HepG2 (cell line): Measurements from ENCODE around the gene EXOC7. TPM values are rescaled to one million over a fixed set of nuclear protein-coding genes. Genes with fewer than 3 reads are reported as not detected.

Source experiments
- CEBPG ChIP-seq: IDR thresholded peaks from 2 replicates; pipeline ENCODE4 v1.6.1; 2016
- DNMT3B ChIP-seq: conservative IDR thresholded peaks from 2 replicates; pipeline ENCODE4 v1.6.1; 2016; ENCODE audit warnings: missing biosample characterization, control low read depth
- MXD4 ChIP-seq: IDR thresholded peaks from 2 replicates; pipeline ENCODE4 v1.6.1; 2016; ENCODE audit warnings: mild to moderate bottlenecking, missing biosample characterization, missing genetic modification reagents
- SMAD3 ChIP-seq: sonication (generic); formaldehyde crosslinking; IDR thresholded peaks from 2 replicates; pipeline ENCODE4 v1.4.0; 2020; ENCODE audit warnings: missing genetic modification reagents
- SNAPC2 ChIP-seq: sonication (generic); formaldehyde crosslinking; IDR thresholded peaks from 2 replicates; pipeline ENCODE4 v1.8.1; 2022; ENCODE audit warnings: mild to moderate bottlenecking, missing genetic modification reagents
- SRSF9 ChIP-seq: fragments of 200-400 bp; formaldehyde crosslinking; IDR thresholded peaks from 2 replicates; pipeline ENCODE4 v1.6.1; 2018; ENCODE audit warnings: borderline replicate concordance, mild to moderate bottlenecking, low read depth, low read length; ENCODE audit not compliant: insufficient read depth, poor library complexity, severe bottlenecking
- TRIM24 ChIP-seq: sonication (generic); formaldehyde crosslinking; IDR thresholded peaks from 2 replicates; pipeline ENCODE4 v1.8.0; 2022; ENCODE audit warnings: mild to moderate bottlenecking, missing genetic modification reagents
- ZIK1 ChIP-seq: sonication (generic); formaldehyde crosslinking; IDR thresholded peaks from 2 replicates; pipeline ENCODE4 v1.5.0; 2020; ENCODE audit warnings: mild to moderate bottlenecking, low read depth, missing genetic modification reagents, borderline replicate concordance
- ZNF138 ChIP-seq: sonication (generic); formaldehyde crosslinking; IDR thresholded peaks from 2 replicates; pipeline ENCODE4 v1.5.0; 2020; ENCODE audit warnings: mild to moderate bottlenecking, low read depth, missing genetic modification reagents
- ZNF235 ChIP-seq: sonication (generic); formaldehyde crosslinking; IDR thresholded peaks from 2 replicates; pipeline ENCODE4 v1.8.1; 2023; ENCODE audit warnings: mild to moderate bottlenecking, missing genetic modification reagents, borderline replicate concordance
- ZNF333 ChIP-seq: sonication (generic); formaldehyde crosslinking; IDR thresholded peaks from 2 replicates; pipeline ENCODE4 v1.4.0; 2020; ENCODE audit warnings: mild to moderate bottlenecking, missing genetic modification reagents, borderline replicate concordance
- ZZZ3 ChIP-seq: sonication (generic); formaldehyde crosslinking; IDR thresholded peaks from 2 replicates; pipeline ENCODE4 v1.4.0; 2020; ENCODE audit warnings: missing genetic modification reagents, mild to moderate bottlenecking, borderline replicate concordance
- polyA plus RNA-seq, 8 experiments: library from polyadenylated mRNA; depleted of rRNA in 3 of 8; stranded (reverse) in 7 of 8; unstranded in 1 of 8; fragments of >200 nt; fragmentation: Illumina TruSeq in 4 of 8; extraction: Trizol in 4 of 8; gene quantifications; 2 replicates each; pipeline versions ENCODE4 v1.2.1 to v1.2.3, GENCODE V29; 2011 to 2016; ENCODE audit warnings: low read depth in 4 of 8, missing spikeins in 1 of 8, mixed read lengths in 1 of 8; ENCODE audit not compliant: insufficient read depth in 1 of 8
- total RNA-seq, 5 experiments: library from RNA; depleted of rRNA; stranded (reverse); fragments of >200 nt; fragmentation: Illumina TruSeq; extraction: Trizol; gene quantifications; 2 replicates each; pipeline ENCODE4 v1.2.3, GENCODE V29; 2016; ENCODE audit warnings: low read depth in 1 of 5
- TF ChIP-seq, protein P1 (sequence below): sonication (generic); formaldehyde crosslinking; IDR thresholded peaks from 2 replicates; pipeline ENCODE4 v1.4.0; 2020; ENCODE audit warnings: low read depth, mild to moderate bottlenecking, missing genetic modification reagents
- TF ChIP-seq, protein P2 (sequence below): sonication (generic); formaldehyde crosslinking; IDR thresholded peaks from 2 replicates; pipeline ENCODE4; 2020; ENCODE audit warnings: missing genetic modification reagents, mild to moderate bottlenecking, borderline replicate concordance
- TF ChIP-seq, protein P3 (sequence below): sonication (generic); formaldehyde crosslinking; IDR thresholded peaks from 2 replicates; pipeline ENCODE4 v1.4.0; 2020; ENCODE audit warnings: missing genetic modification reagents
- TF ChIP-seq, protein P4 (sequence below): sonication (generic); formaldehyde crosslinking; IDR thresholded peaks from 2 replicates; pipeline ENCODE4 v1.8.0; 2022; ENCODE audit warnings: missing genetic modification reagents, mild to moderate bottlenecking, inconsistent platforms, borderline replicate concordance
- TF ChIP-seq, protein P5 (sequence below): sonication (generic); formaldehyde crosslinking; IDR thresholded peaks from 2 replicates; pipeline ENCODE4 v1.8.0; 2022; ENCODE audit warnings: mild to moderate bottlenecking, missing genetic modification reagents

The EXOC7 gene
- total and polyA plus RNA-seq, 2 of the 13 experiments (the other 11 are each of a cell fraction or from before 2014, with no cell fraction given): 86.9 to 116 TPM

DNA sequence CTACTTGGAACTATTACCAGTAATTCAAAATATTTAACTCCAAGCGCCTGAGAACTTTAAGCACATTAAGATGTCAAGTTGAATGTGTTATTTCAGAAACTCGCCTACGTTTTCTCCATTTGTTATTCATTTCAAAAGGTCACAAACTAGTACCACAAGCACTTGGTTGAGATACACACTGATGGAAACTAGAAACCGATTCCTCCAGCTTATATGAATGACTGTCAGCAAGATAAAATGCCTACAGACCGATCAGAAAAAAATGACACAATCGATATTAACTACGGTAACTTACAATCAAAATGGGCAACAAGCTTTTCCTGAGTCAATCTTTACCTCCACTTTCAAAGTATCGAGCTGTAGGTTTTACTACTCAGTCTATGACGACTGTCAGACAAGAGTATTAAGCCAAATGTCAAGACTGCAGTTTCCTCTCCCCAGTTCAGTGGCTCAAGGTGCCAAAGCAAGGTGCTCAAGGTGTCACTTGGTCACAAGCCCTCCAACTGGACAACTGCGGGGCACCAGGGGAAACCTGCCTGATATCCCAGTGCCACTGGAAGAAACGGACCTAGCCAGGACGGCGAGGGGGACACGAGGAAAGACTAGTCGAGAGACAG lies 31.9 kb downstream of the EXOC7 start (continued):
- TF ChIP-seq, protein P1, sequence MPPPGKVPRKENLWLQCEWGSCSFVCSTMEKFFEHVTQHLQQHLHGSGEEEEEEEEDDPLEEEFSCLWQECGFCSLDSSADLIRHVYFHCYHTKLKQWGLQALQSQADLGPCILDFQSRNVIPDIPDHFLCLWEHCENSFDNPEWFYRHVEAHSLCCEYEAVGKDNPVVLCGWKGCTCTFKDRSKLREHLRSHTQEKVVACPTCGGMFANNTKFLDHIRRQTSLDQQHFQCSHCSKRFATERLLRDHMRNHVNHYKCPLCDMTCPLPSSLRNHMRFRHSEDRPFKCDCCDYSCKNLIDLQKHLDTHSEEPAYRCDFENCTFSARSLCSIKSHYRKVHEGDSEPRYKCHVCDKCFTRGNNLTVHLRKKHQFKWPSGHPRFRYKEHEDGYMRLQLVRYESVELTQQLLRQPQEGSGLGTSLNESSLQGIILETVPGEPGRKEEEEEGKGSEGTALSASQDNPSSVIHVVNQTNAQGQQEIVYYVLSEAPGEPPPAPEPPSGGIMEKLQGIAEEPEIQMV (CRISPR knock-in tag): no peak
- no peak for TF ChIP-seq SNAPC2
- TF ChIP-seq, protein P2, sequence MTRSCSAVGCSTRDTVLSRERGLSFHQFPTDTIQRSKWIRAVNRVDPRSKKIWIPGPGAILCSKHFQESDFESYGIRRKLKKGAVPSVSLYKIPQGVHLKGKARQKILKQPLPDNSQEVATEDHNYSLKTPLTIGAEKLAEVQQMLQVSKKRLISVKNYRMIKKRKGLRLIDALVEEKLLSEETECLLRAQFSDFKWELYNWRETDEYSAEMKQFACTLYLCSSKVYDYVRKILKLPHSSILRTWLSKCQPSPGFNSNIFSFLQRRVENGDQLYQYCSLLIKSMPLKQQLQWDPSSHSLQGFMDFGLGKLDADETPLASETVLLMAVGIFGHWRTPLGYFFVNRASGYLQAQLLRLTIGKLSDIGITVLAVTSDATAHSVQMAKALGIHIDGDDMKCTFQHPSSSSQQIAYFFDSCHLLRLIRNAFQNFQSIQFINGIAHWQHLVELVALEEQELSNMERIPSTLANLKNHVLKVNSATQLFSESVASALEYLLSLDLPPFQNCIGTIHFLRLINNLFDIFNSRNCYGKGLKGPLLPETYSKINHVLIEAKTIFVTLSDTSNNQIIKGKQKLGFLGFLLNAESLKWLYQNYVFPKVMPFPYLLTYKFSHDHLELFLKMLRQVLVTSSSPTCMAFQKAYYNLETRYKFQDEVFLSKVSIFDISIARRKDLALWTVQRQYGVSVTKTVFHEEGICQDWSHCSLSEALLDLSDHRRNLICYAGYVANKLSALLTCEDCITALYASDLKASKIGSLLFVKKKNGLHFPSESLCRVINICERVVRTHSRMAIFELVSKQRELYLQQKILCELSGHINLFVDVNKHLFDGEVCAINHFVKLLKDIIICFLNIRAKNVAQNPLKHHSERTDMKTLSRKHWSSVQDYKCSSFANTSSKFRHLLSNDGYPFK (CRISPR knock-in tag): no peak
- TF ChIP-seq, protein P3, sequence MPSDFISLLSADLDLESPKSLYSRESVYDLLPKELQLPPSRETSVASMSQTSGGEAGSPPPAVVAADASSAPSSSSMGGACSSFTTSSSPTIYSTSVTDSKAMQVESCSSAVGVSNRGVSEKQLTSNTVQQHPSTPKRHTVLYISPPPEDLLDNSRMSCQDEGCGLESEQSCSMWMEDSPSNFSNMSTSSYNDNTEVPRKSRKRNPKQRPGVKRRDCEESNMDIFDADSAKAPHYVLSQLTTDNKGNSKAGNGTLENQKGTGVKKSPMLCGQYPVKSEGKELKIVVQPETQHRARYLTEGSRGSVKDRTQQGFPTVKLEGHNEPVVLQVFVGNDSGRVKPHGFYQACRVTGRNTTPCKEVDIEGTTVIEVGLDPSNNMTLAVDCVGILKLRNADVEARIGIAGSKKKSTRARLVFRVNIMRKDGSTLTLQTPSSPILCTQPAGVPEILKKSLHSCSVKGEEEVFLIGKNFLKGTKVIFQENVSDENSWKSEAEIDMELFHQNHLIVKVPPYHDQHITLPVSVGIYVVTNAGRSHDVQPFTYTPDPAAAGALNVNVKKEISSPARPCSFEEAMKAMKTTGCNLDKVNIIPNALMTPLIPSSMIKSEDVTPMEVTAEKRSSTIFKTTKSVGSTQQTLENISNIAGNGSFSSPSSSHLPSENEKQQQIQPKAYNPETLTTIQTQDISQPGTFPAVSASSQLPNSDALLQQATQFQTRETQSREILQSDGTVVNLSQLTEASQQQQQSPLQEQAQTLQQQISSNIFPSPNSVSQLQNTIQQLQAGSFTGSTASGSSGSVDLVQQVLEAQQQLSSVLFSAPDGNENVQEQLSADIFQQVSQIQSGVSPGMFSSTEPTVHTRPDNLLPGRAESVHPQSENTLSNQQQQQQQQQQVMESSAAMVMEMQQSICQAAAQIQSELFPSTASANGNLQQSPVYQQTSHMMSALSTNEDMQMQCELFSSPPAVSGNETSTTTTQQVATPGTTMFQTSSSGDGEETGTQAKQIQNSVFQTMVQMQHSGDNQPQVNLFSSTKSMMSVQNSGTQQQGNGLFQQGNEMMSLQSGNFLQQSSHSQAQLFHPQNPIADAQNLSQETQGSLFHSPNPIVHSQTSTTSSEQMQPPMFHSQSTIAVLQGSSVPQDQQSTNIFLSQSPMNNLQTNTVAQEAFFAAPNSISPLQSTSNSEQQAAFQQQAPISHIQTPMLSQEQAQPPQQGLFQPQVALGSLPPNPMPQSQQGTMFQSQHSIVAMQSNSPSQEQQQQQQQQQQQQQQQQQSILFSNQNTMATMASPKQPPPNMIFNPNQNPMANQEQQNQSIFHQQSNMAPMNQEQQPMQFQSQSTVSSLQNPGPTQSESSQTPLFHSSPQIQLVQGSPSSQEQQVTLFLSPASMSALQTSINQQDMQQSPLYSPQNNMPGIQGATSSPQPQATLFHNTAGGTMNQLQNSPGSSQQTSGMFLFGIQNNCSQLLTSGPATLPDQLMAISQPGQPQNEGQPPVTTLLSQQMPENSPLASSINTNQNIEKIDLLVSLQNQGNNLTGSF (CRISPR knock-in tag): no peak
- TF ChIP-seq, protein P4, sequence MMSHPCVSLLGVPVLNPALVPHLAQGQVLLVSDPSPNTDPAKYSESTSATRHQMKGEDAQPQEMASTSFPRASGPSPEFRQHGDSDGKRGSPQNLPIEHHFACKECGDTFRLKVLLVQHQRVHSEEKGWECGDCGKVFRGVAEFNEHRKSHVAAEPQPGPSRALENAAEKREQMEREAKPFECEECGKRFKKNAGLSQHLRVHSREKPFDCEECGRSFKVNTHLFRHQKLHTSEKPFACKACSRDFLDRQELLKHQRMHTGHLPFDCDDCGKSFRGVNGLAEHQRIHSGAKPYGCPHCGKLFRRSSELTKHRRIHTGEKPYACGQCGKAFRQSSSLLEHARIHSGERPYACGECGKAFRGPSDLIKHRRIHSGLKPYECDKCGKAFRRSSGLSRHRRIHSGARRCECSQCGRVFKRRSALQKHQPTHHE: no peak
- TF ChIP-seq ZNF138 (CRISPR knock-in tag): peak; percentile 50; the same call in 1 of the 2 replicates
- TF ChIP-seq ZNF235 (CRISPR knock-in tag): no peak
- no peak for TF ChIP-seq ZZZ3 (CRISPR knock-in tag)
- TF ChIP-seq TRIM24 (CRISPR knock-in tag): no peak
- TF ChIP-seq SRSF9: no peak
- no peak for TF ChIP-seq DNMT3B (CRISPR knock-in tag)
- no peak for TF ChIP-seq ZNF333 (CRISPR knock-in tag)
- no peak for TF ChIP-seq MXD4 (CRISPR knock-in tag)
- 0 out of 2 replicates have a peak, but pooled peaks have one; percentile 3 for TF ChIP-seq CEBPG (CRISPR knock-in tag)
- 0 out of 2 replicates have a peak, but pooled peaks have one; percentile 41 for TF ChIP-seq SMAD3 (CRISPR knock-in tag)
- TF ChIP-seq ZIK1: no peak
- TF ChIP-seq, protein P5, sequence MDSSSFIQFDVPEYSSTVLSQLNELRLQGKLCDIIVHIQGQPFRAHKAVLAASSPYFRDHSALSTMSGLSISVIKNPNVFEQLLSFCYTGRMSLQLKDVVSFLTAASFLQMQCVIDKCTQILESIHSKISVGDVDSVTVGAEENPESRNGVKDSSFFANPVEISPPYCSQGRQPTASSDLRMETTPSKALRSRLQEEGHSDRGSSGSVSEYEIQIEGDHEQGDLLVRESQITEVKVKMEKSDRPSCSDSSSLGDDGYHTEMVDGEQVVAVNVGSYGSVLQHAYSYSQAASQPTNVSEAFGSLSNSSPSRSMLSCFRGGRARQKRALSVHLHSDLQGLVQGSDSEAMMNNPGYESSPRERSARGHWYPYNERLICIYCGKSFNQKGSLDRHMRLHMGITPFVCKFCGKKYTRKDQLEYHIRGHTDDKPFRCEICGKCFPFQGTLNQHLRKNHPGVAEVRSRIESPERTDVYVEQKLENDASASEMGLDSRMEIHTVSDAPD: no peak
